CD4-positive, alpha-beta T cell treated with Interleukin-6 at 100 ng/mL for 8 hours (primary cell): ENCODE data around the gene IQCM.

Experiments
- DNase-seq: peaks from one replicate; pipeline ENCODE4 v3.0.0-alpha.2; 2020; ENCODE audit warnings: mixed read lengths, low spot score

Gene IQCM

DNA sequence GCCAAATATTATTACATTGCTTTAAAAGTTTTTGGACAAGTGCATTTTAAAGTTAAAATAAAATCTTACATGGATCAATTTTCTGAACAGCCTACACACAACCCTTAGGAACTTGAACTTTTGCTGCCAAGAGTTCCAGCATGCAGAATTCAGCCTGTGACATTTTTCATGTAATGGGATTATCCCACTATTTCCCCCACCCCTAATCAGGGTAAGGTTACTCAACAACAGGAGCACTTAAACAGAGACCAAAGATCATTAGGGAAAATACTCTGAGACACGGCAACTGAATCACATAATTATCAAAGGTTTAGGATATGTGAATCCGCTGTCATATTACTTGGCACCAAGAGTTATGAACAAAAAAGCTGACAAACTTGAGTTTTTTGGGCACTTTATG is 47.2 kb downstream of the IQCM start:
- no peak for DNase-seq

DNA sequence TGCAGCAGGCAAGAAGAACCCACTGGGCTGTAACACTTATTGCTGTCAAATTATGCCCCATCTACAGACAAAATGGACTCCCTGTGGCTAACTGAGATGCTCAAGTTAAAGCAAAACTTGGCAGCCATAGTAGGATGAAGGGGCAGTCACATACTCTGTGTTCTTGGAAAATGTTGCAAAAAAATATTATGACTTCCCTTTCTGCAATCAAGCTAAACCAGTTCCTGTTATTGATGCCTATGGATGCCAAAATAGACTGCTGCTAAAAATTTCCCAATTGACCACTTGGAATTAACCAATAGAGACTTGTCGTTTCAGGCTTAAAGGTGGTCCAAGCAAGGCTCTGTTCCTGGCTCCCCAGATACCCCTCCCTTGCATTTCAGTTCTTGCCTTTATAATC is 49.5 kb downstream of the IQCM start:
- no peak for DNase-seq

DNA sequence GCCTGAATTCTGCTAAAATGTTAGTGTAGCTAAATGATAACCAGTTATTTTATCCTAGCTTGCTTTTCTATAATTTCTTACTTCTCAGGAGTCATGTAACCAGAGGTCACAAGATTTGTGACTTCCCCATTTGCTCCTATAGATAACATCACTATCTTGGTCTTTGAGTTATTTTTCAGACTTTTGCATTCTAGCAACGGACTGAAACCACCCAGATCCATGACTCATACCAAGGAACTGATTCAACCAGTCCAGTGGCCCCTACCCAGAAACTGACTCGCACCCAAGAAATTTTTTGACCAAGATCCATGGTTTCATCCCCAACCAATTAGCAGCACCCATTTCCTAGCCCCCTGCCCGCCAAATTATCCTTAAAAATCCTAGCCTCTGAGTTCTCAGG is 50.0 kb downstream of the IQCM start:
- no peak for DNase-seq

GRCh38 chr4:149755969-149756368 is 59.7 kb downstream of the IQCM start:
- no peak for DNase-seq

DNA sequence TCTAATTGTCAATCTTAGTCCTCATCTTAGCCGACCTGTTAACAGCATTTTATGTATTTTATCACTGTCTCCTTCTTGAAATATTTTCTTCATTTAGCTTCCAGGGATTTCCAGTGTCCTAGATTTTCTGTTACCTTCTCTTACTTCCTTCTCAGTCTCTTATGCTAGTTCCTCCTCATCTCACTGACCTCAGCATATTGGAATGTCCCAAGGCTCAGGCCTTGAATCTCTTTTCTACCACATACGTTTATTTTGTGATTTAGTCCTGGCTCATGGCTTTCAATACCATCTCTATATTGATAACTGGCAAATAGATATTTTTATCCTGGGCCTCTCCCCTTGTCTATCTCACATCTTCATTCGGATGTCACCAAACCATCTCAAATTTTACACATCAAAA is 61.1 kb downstream of the IQCM start:
- DNase-seq = no peak

DNA sequence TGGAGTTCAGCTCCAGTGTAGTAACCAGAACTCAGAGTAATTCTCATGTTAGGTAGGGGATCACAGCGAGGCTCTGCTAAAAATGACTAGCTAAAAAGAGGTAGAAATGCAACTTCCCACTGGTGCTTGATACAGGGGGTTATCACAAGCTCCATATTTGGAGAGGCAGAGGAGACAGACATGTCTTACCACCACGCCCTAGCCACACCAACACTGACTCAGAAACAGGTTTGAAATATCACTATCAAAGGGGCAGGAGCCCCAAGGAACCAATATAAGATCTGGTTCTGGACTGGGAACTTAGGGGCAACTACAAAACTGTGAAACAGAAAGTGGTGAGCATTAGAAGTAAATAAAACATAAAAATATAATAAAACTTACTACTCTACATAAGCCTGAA is 62.9 kb downstream of the IQCM start:
- DNase-seq = no peak

GRCh38 chr4:149751174-149751573 is 64.5 kb downstream of the IQCM start:
- DNase-seq = no peak

DNA sequence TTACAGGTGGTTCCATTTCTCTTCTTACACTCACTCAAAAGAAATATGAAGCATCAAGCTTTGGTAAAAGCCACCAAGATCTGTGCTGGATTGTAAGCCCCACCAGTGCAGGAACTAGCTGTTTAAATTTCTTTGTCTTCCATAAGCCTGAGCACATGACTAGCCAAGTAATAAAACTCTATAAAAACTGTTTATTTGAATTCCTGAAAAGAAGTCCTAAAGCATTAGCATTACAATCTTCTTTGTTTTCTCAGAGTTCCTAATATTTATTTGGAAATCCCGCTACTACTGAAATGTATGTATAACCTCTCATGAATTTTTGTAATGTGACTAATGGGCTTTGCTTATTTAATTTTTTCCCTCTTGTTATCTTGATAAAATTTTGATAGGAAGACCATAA is 65.9 kb downstream of the IQCM start:
- DNase-seq = no peak

DNA sequence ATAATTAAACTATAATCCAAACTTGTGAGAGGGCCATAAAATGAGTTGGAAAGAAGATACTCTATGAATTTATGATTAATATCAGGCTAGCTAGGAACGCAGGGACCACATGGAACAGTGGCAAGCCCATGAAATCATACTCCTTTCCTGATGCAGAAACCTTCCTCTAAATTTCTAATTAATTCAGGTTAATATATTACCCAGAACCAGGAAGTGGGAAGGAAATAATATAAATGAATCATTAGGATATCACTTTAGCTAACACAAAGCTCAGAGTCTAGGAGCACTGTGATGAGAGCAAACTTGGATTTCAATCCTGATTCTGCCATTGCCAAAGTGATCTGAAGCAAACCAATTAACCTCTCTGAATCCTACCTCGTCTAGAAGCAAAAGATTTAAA is 68.0 kb downstream of the IQCM start:
- DNase-seq = no peak

- DNase-seq = no peak
Observed at GRCh38 chr4:149746276-149746675, 69.4 kb downstream of the IQCM start.

DNA sequence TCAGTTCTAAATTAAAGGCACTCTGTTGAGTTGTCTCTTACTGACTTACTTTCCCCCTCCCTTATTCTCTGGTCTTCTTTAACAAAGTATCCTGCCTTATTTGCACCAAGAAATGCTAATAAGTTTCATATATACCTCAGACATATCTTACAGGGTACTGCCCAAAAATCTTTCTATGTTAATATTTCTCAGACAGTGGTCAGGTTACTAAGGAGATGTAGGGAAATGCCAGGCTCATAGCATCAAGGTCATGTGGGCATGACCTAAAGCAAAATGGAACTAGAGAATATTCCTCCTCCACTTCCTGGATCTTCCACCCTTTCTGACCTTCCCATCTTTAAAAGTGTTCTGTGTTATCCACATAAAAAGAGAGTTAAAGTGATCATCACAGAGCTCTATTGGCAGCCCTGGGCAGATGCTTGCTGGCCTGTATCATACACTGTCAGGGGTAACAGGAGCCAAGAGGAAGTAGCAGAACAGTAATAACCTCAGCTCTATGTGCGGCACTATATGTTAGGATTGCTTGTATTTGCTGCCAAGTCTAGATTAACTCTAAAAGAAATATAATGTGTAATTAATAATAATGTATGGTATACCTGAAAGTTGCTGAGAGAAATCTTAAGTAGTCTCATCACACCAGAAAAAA is 74.3 kb downstream of the IQCM start:
- no peak for DNase-seq

- no peak for DNase-seq
Observed at GRCh38 chr4:149738156-149738555, 77.5 kb downstream of the IQCM start.

DNA sequence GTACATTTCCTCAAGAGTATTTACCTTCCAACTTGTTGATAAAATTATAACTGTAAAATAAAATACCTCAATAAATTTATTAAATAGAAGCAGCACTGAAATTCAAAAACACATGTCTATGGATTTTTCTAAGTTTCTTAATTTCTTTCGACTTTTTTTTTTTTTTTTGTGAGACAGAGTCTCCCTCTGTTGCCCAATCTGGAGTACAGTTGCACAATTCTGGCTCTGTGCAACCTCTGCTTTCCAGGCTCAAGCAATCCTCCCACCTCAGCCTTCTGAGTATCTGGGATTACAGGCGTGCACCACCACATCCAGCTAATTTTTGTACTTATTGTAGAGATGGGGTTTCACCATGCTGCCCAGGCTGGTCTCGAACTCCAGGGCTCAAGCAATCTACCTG is 79.8 kb downstream of the IQCM start:
- DNase-seq = no peak

DNA sequence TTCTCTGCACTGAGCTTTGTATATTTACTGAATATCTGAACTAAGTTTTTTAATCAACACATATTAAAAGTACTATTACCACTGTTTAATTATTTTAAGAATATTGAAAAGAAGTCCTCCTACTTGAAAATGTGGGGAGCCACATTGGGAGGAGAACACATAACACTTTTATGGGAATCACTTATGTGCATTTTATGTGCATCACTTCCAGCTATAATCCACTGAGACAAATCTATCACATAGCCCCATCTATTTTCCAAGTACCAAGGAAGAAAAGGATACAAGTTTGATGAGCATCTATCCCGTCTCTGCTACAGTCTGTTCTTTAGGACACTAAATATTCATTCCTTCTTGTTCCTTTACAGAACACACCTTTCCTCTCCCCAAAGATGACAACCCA is 87.2 kb downstream of the IQCM start:
- no peak for DNase-seq

- DNase-seq = no peak
Observed at GRCh38 chr4:149727663-149728062, 88.0 kb downstream of the IQCM start.

- no peak for DNase-seq
Observed at GRCh38 chr4:149723065-149723464, 92.6 kb downstream of the IQCM start.

DNA sequence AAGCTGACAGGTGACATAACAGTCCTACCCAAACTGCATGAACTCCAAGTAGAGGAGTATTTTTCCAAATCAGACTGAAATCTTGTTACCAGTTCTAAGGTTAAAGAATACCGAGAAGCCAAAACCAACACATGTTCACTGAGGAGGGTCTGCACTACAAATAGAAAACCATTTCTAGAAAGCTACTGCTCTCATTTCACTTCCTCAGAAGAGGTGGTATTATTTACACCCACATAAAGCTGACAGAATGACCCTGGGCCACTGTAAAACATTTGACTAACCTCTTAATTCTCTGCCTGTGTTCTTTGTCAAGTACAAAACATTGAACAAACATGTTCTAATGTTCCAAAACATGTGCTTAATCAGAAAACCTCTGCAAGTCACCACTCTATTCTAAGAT is 95.8 kb downstream of the IQCM start:
- DNase-seq = no peak

GRCh38 chr4:149719357-149719756 is 96.3 kb downstream of the IQCM start:
- no peak for DNase-seq

DNA sequence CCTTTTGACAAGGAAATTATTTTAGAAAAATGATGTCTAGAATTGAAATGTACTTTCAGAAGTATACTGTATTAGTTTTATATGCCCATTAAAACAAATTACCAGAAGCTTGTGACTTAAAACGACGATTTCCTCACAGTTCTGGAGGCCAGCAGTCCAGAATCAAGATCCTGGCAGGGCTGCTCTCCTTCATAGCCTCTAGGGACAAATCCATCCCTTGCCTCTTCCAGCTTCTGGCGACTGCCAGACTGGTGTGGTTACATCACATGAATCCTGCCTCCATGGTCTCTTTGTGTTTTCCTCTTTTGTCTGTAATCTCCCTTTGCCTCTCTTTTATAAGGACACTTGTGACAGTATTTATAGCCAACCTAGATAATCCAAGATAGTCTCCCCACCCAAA is 97.1 kb downstream of the IQCM start:
- no peak for DNase-seq

GRCh38 chr4:149716728-149717127 is 98.9 kb downstream of the IQCM start:
- no peak for DNase-seq

GRCh38 chr4:149715822-149716585 is 99.6 kb downstream of the IQCM start:
- no peak for DNase-seq

GRCh38 chr4:149713031-149713430 is 102.6 kb downstream of the IQCM start:
- DNase-seq = no peak

DNA sequence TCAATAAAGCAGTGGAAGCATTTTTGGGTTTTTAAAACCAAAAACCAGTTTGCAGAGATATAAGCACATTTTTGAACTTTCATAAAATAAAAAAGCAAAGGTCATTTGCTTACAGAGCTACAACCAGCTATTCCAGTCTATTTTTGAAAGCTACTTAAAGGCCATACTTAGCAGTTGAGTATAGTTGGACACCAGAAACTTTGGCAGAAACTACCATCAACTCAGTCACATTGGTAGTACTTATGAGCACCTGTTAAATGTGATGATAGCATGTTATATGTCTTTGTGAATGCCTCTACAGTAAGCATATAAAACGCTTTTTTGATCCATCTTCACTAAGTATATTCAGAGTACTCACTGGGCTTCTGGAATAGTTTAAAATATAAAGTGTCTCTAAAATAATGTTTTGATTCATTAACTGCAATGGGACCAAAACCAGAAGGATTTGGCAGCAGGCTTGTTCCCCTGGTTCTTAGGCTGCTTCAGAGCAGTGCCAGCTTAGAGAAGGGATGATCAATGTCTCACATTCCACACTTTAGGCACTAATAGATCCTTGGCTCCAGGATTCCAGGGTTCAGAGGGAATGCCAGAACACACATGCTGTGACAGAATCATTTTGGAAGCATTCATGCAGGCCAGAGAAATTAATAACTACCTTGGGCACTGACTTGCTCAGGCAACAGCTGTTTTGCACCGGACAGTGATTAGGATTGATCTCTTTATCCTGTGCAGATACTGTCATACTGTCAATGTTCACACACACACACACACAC is 103.9 kb downstream of the IQCM start:
- DNase-seq = no peak
